Embryonic facial prominence (tissue), 1 donor: ENCODE measurements around the gene ALDH9A1.

Source experiments
- DNase-seq: peaks from one replicate; pipeline ENCODE4 v3.0.0-alpha.2; 2016; ENCODE audit errors: extremely low spot score

ALDH9A1 gene

DNA sequence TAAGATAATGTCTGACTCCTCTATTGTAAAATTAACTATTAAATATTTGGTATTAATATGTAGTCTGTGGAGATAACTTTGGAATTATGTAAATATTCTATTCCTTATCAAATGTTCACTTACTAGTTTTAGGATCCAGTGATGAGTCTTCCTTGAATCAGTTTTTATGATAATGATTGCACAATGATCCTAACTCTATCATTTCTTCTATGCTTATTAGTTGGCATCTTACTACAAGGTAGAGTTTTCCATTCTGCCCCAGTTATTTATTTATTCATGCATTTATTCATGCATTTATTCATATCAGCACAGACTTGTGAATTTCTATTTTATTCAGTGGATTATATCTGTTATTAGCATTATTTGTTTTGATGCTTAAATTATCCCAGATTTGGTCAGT lies 74.7 kb downstream of the ALDH9A1 start:
- DNase-seq: no peak

- no peak for DNase-seq
These were observed 78.7 kb downstream of the ALDH9A1 start for GRCh38 chr1:165619647-165620151.

GRCh38 chr1:165616987-165617546 lies 81.3 kb downstream of the ALDH9A1 start:
- DNase-seq: no peak

DNA sequence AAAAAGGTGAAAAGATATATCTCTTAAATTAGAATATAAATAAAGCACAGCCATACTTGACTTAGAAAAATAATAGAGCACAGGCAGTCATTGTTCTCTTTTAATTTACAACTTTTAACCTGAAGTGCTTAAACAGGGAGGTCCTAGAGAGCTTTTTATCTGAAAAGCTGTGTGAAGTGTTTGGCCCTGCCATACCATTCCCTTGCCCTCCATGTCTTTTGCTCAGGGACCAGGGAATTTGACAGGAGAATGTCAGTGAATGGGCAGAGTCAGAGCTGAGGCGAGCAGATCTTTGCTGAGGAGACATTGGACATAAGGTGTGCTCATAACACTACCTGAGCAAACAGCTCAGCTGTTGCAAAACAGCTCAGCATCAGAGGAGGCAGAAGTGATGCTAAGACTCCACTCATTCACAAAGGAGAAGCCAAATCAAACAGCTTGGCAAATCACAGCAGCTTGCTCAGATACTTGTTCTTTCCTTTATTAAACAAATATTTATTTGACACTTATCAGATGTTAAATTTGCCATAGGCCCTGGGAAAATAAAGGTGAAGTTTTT lies 82.2 kb downstream of the ALDH9A1 start:
- DNase-seq: no peak
